Measurements from ENCODE around the gene SPECC1L.
"Not testable (repeated sequence)": the region's sequence is repeated elsewhere in the genome, so short reads cannot be mapped to it uniquely, and the experiment has no call there.

Gene SPECC1L

GRCh38 chr22:24270556-24271385, at the start of gene SPECC1L:
SPECC1L (plus strand) TSS chr22:24270831; CDS start chr22:24302232, 31,401 bp downstream.
- peak; percentile 75 to 92 for DNase-seq

- no peak for DNase-seq
Measured at GRCh38 chr22:24224468-24224867, 46.2 kb upstream of the SPECC1L start.

- no peak for DNase-seq
Measured at GRCh38 chr22:24225044-24225601, 45.5 kb upstream of the SPECC1L start.

GRCh38 chr22:24225951-24226350, 44.7 kb upstream of the SPECC1L start:
- no peak for DNase-seq

- no peak for DNase-seq
Measured at GRCh38 chr22:24230911-24231656, 39.5 kb upstream of the SPECC1L start.

- DNase-seq = no peak
Measured at GRCh38 chr22:24231706-24232105, 38.9 kb upstream of the SPECC1L start.

- no peak for DNase-seq
Measured at GRCh38 chr22:24232124-24232523, 38.5 kb upstream of the SPECC1L start.

- DNase-seq = no peak
Measured at GRCh38 chr22:24232725-24233124, 37.9 kb upstream of the SPECC1L start.

- no peak for DNase-seq
Measured at GRCh38 chr22:24233235-24233634, 37.4 kb upstream of the SPECC1L start.

- no peak for DNase-seq
Measured at GRCh38 chr22:24233816-24234215, 36.8 kb upstream of the SPECC1L start.

- no peak for DNase-seq
Measured at GRCh38 chr22:24235315-24235714, 35.3 kb upstream of the SPECC1L start.

- DNase-seq = no peak
Measured at GRCh38 chr22:24236656-24237055, 34.0 kb upstream of the SPECC1L start.

GRCh38 chr22:24238101-24238694, 32.4 kb upstream of the SPECC1L start:
- DNase-seq = not testable (repeated sequence)

GRCh38 chr22:24240381-24240780, 30.2 kb upstream of the SPECC1L start:
- DNase-seq = no peak

GRCh38 chr22:24240985-24241692, 29.5 kb upstream of the SPECC1L start:
- DNase-seq = not testable (repeated sequence)

- not testable (repeated sequence) for DNase-seq
Measured at GRCh38 chr22:24243417-24243816, 27.2 kb upstream of the SPECC1L start.

GRCh38 chr22:24244144-24244787, 26.4 kb upstream of the SPECC1L start:
- DNase-seq = no peak

GRCh38 chr22:24245030-24245431, 25.6 kb upstream of the SPECC1L start, which contains the start of gene GGT5:
GGT5 (minus strand) TSS chr22:24245082; CDS start chr22:24244725, 357 bp downstream.
- not testable (repeated sequence) for DNase-seq

GRCh38 chr22:24245584-24246561, 24.8 kb upstream of the SPECC1L start:
- DNase-seq = not testable (repeated sequence)

- DNase-seq = no peak
Measured at GRCh38 chr22:24247011-24247507, 23.6 kb upstream of the SPECC1L start.

Data from NCI-H1930 (cell line).